ENCODE results near the gene PCSK1. TPM values are rescaled to one million over a fixed set of nuclear protein-coding genes. Genes with fewer than 3 reads are reported as not detected.

The PCSK1 gene
- total RNA-seq, 1 experiment from 2014 or later, result 4.5 TPM

Other genes with a start within 250 kb of the PCSK1 start
- 38.9 to 45.9 TPM (median 40.0 TPM) in 3 replicates for gene CAST, start 229.1 kb upstream of the PCSK1 start, total RNA-seq (2021)

Data from WTC11 (cell line).